GM18867 (cell line): ENCODE results near the gene KIF25.
"Not testable (repeated sequence)": the region's sequence is repeated elsewhere in the genome, so short reads cannot be mapped to it uniquely, and the experiment has no call there.

Source experiments
- ATAC-seq: cut with Tn5 transposase; IDR thresholded peaks from one replicate; pipeline ENCODE4 v1.9.1; 2021; ENCODE audit warnings: mild to moderate bottlenecking, moderate library complexity; ENCODE audit not compliant: unreplicated experiment

Gene KIF25

GRCh38 chr6:168061269-168062210 lies 64.1 kb downstream of the KIF25 start:
- ATAC-seq = no peak

GRCh38 chr6:168062346-168063289 lies 65.1 kb downstream of the KIF25 start:
- no peak for ATAC-seq

GRCh38 chr6:168063431-168063830 lies 66.0 kb downstream of the KIF25 start:
- ATAC-seq = no peak

GRCh38 chr6:168064226-168064807 lies 66.8 kb downstream of the KIF25 start:
- ATAC-seq = no peak

DNA sequence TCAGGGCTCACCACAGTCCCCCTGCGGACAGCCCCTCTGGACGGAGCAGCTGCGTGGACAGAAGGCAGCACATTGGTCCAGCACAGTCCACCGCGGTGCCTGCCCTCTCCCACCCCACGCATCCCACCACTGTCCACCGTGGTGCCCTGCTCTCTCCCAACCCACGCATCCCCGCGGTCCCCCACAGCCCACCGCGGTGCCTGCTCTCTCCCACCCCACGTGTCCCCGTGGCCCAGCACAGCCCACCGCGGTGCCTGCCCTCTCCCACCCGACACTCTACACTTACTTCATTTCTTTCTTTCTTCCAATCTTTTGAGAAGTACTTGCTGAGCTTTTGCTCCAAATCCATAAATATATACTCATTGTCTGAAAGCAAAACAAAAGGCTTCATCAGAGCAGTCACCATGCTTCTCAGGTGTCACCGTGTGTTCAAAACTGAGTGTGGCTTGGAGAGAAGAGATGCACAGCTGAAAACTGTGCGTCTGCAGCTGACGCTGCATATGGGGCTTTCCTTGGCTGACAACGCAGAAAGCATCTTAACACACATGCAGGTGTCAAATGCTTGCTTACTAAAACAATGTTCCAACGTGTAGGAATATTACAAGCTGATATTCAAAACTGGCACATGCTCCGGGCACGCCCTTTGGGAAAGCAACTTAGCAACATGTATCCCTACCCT lies 69.7 kb downstream of the KIF25 start:
- no peak for ATAC-seq

DNA sequence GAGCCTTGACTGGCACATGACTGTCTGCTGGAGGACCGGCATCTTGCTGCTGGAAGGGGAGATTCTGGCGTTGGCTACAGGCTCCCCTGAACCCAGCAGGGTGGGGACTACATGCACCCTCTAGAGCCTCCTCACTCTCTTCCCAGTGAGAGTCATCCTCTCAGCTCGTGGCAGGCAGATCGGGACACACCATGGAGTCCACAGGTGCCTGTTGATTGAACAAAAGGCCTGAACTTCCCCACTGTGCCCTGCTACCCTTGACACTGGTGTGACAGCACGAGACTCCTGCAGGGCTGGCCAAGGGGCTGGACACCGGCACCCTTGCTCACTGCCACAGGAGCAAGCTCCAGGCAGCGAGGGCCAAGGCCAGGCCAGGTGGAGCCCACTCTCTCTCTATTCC lies 73.3 kb downstream of the KIF25 start:
- no peak for ATAC-seq

GRCh38 chr6:168071620-168072019 lies 74.1 kb downstream of the KIF25 start:
- ATAC-seq = no peak

GRCh38 chr6:168072261-168072660 lies 74.8 kb downstream of the KIF25 start:
- ATAC-seq = no peak

- ATAC-seq = no peak
These were observed 75.3 kb downstream of the KIF25 start for GRCh38 chr6:168072730-168073129.

DNA sequence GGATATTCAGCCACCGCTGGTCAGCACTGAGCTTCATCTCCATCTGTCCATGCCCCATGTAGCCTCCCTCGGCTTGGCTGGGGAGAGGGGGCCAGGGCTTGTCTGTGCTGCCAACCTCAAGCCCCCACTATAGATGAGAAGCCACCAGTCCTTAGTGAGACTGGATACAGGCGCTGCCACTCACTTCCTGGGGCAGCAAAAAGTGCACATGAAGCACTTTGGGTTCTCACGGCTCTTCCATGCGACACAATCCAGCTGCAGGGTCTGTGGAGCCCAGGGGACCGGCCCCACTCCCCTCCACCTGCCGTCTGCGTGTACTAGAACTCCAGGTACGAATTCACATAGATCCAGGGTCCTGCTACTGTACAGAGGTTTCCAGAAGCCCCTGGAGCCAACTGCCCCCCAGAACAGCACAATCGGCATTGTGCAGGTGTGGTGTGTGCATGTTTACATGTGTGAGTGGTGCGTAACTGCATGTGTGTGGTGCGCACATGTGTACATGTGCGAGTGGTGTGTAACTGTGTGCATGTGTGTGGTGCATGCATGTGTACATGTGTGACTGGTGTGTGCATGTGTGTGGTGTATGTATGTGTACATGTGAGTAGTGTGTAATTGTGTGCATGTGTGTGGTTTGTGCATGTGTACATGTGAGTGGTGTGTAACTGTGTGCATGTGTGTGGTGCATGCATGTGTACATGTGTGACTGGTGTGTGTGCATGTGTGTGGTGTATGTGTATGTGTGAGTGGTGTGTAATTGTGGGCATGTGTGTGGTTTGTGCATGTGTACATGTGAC lies 76.7 kb downstream of the KIF25 start:
- ATAC-seq = no peak

DNA sequence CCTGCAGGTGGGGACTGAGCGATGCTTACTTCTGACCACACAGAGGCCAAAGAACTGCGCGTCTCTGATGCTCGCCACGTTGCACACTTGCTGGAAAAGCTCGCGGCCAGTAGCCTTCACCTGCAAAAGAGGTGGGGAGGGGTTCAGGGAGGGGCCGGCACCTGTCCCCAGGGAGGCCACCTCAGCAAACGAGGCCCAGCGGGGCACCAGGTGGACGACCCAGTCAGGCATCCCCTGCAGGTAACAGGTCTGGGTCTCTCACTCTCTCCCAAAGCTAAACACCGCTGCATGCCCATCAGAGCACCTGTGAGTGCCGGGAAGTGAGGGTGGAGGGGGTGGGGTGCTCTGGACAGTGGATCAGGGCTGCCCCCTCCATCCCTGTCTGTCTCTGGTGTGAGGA lies 77.7 kb downstream of the KIF25 start:
- ATAC-seq = no peak

DNA sequence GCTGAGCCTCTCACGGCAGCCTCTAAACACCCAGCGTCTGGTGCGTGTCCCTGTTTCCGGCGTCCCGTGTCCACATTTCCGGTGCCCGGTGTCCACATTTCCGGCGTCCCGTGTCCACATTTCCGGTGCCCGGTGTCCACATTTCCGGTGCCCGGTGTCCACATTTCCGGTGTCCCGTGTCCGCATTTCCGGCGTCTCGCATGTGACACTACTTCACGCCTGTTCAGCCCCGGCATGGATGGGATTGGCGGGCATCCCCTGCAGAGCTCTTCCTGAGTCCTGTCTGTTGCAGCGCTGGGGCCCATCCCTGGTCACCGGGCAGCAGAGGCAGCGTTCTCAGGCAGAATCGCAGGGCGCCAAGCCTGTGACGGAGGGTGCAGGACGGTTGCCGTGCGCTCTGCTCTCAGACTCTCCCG lies 78.3 kb downstream of the KIF25 start:
- no peak for ATAC-seq

DNA sequence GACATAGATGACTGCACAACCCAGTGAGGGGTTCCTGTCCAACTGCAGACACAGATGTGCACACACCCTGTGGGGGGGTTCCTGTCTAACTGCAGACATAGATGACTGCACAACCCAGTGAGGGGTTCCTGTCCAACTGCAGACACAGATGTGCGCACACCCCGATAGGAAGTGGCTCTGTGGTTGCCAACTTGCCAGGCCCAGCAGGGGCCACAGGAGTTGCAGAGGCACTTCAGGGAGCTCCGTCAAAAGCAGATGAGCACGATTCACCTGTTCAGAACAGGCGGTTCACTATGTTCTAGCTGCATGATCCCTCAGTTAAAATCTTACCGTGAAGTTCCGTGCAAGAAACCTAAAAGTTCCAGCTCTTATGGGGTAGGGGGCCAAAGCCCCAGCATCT lies 79.9 kb downstream of the KIF25 start:
- ATAC-seq = not testable (repeated sequence)

- ATAC-seq = no peak
These were observed 80.9 kb downstream of the KIF25 start for GRCh38 chr6:168078175-168078942.

DNA sequence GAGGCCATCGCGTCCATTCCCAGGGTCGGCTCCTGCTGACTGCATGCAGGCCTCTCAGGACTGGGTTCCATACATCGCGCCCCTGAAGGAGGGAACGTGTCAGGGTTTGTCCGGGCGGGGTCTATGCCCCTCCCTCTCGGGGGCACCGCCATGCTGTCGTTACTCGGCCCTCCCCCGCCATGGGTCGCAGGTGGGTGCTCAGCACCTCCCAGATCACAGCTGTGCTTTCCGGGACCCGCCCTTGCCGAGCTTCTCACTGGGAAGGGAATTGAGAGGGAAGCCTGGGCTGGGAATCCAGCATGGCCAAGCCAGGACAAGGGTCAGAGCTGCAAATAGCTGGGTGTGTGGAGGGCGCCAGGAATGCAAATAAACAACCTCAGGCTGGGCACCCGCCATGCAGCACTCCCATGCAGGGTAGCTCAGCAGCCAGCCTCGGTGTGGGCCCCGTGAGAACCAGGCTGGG lies 81.5 kb downstream of the KIF25 start, which contains the start of gene FRMD1:
TSS of gene FRMD1 (minus strand) at position 270 of the 463 bp plus-strand sequence. CDS start at position 152, 118 bp downstream.
- ATAC-seq = no peak

DNA sequence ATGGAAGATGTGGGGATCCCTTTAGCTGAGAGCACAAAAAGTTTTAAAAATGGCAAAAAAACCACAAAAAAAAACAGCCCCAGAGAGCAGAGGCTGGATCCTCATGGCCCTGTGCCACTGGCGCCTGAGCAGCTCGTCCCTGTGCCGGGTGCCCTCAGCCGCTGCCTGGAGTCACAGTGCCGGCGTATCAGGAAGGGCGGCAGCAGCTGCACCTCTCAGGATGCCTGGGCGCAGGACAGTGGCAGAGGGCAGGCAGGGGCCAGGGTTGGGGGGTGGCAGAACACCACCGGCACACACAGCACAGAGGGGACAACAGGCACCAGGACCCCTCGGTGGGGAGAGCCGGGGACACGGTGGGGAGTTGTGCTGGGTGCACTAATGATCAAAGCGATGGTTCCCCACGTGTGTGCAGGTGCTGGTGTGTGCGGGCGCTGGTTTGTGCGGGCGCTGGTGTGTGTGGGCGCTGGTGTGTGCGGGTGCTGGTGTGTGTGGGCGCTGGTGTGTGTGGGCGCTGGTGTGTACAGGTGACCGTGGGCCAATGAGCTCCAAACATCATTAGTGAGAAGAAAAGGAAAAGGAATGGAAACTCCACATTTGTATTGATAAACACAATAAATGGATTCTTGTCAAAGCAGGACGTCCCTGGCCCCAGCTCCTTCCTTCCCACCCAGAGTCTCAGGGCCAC lies 83.1 kb downstream of the KIF25 start:
- ATAC-seq = no peak

GRCh38 chr6:168081858-168082546 lies 84.5 kb downstream of the KIF25 start:
- no peak for ATAC-seq
